BE2C (cell line): ENCODE results near the gene GSE1.

Experiments
- DNase-seq: peaks from one replicate; pipeline ENCODE4 v3.0.0-alpha.2; 2020
- H3K27me3 ChIP-seq: fragments of 250-450 bp; sonication (Bioruptor Pico); 2 replicates; pipeline ENCODE4 v1.5.1; 2020; ENCODE audit warnings: mild to moderate bottlenecking
- H3K36me3 ChIP-seq: fragments of 250-450 bp; sonication (Bioruptor Pico); 2 replicates; pipeline ENCODE4 v1.5.1; 2020; ENCODE audit warnings: mild to moderate bottlenecking
- H3K4me1 ChIP-seq: fragments of 250-450 bp; sonication (Bioruptor Pico); 2 replicates; pipeline ENCODE4 v1.5.1; 2020
- H3K4me3 ChIP-seq: 2 replicates; pipeline ENCODE4 v1.5.1; 2011; ENCODE audit warnings: low read depth, low read length
- H3K9me3 ChIP-seq: fragments of 250-450 bp; sonication (Bioruptor Pico); 2 replicates; pipeline ENCODE4 v1.5.1; 2020
- CTCF ChIP-seq: IDR thresholded peaks from 2 replicates; pipeline ENCODE4 v1.5.1; 2012; ENCODE audit warnings: mild to moderate bottlenecking, low read depth, low read length

GSE1 gene

GRCh38 chr16:85583491-85584181, 29.5 kb upstream of the GSE1 start:
- Histone ChIP-seq H3K4me1 (peaks cover 67% of the 10 kb centered on the region), H3K36me3 (no peaks in the 10 kb centered on the region), H3K27me3 (no peaks in the 10 kb centered on the region), H3K4me3 (no peak overlapping the region), H3K9me3 (no peaks in the 10 kb centered on the region)
- peak; percentile 46 for DNase-seq
- TF ChIP-seq CTCF = no peak

GRCh38 chr16:85584267-85584666, 28.9 kb upstream of the GSE1 start:
- no peak overlapping the region for H3K4me3 ChIP-seq
- no peaks in the 10 kb centered on the region for H3K9me3 ChIP-seq
- DNase-seq = no peak
- H3K4me1 ChIP-seq = peaks cover 63% of the 10 kb centered on the region
- no peaks in the 10 kb centered on the region for H3K27me3 ChIP-seq
- no peaks in the 10 kb centered on the region for H3K36me3 ChIP-seq
- no peak for TF ChIP-seq CTCF

- H3K4me3 ChIP-seq = no peak overlapping the region
- no peaks in the 10 kb centered on the region for H3K9me3 ChIP-seq
- H3K27me3 ChIP-seq = no peaks in the 10 kb centered on the region
- TF ChIP-seq CTCF = no peak
- DNase-seq = no peak
- no peaks in the 10 kb centered on the region for H3K36me3 ChIP-seq
- H3K4me1 ChIP-seq = peaks cover 57% of the 10 kb centered on the region
Measured at GRCh38 chr16:85584819-85585282, 28.3 kb upstream of the GSE1 start.

GRCh38 chr16:85585711-85586110, 27.4 kb upstream of the GSE1 start:
- Histone ChIP-seq H3K27me3 (no peaks in the 10 kb centered on the region), H3K4me1 (peaks cover 56% of the 10 kb centered on the region), H3K4me3 (no peak overlapping the region), H3K9me3 (no peaks in the 10 kb centered on the region), H3K36me3 (no peaks in the 10 kb centered on the region)
- no peak for DNase-seq
- no peak for TF ChIP-seq CTCF

- no peak for TF ChIP-seq CTCF
- peak; percentile 72 for DNase-seq
- Histone ChIP-seq H3K27me3 (no peaks in the 10 kb centered on the region), H3K9me3 (no peaks in the 10 kb centered on the region), H3K4me3 (no peak overlapping the region), H3K36me3 (no peaks in the 10 kb centered on the region), H3K4me1 (peaks cover 51% of the 10 kb centered on the region)
Measured at GRCh38 chr16:85586380-85587104, 26.6 kb upstream of the GSE1 start.
